OCI-LY7 (cell line): ENCODE data around the gene ERLIN1. TPM values are rescaled to one million over a fixed set of nuclear protein-coding genes. Genes with fewer than 3 reads are reported as not detected.

Experiments used
- BruUV-seq: library from RNA; stranded (reverse); fragments of 400-500 nt; replicated peaks from 2 replicates; lab custom pipeline; 2021; lab: Mats Ljungman, UMichigan
- CTCF ChIA-PET: fragments of 300-600 bp; sonication (Branson Sonifier 250); formaldehyde crosslinking; loops from one replicate; lab custom pipeline; 2022; ENCODE audit warnings: antibody characterized with exemption; ENCODE audit not compliant: unreplicated experiment; lab: Charles Lee
- POLR2A ChIA-PET: fragments of 300-600 bp; sonication (Branson Sonifier 250); formaldehyde crosslinking; loops from one replicate; lab custom pipeline; 2022; ENCODE audit warnings: antibody characterized with exemption; lab: Charles Lee
- DNase-seq: peaks from one replicate; pipeline ENCODE4 v3.0.0-alpha.2; 2015; ENCODE audit warnings: low spot score
- H2AFZ ChIP-seq: fragments of 200-600 bp; sonication (generic), shearing (Covaris generic); 2 replicates; pipeline ENCODE4 v1.6.1; 2014; ENCODE audit warnings: mild to moderate bottlenecking, antibody characterized with exemption, low read length, moderate library complexity
- H3K27ac ChIP-seq: fragments of 200-600 bp; sonication (generic); 2 replicates; pipeline ENCODE4 v1.5.1; 2014; ENCODE audit warnings: mixed run types, low read depth, mild to moderate bottlenecking, moderate library complexity, low read length, inconsistent platforms; ENCODE audit not compliant: poor library complexity, severe bottlenecking
- H3K36me3 ChIP-seq: fragments of 200-600 bp; sonication (generic); 2 replicates; pipeline ENCODE4 v1.6.1; 2014; ENCODE audit warnings: mild to moderate bottlenecking, antibody characterized with exemption, low read length, moderate library complexity, mixed read lengths; ENCODE audit not compliant: insufficient read depth
- H3K4me1 ChIP-seq: fragments of 200-600 bp; sonication (generic); 2 replicates; pipeline ENCODE4 v1.5.1; 2014; ENCODE audit warnings: mild to moderate bottlenecking, low read length; ENCODE audit not compliant: insufficient read depth, poor library complexity, severe bottlenecking
- H3K4me2 ChIP-seq: fragments of 200-600 bp; sonication (generic); 2 replicates; pipeline ENCODE4 v1.6.1; 2014; ENCODE audit warnings: mild to moderate bottlenecking, low read length
- H3K4me3 ChIP-seq: fragments of 200-600 bp; sonication (generic); 2 replicates; pipeline ENCODE4 v1.5.1; 2014; ENCODE audit warnings: mild to moderate bottlenecking, low read depth, low read length; ENCODE audit not compliant: poor library complexity, severe bottlenecking
- H3K79me2 ChIP-seq: fragments of 200-600 bp; sonication (generic); 2 replicates; pipeline ENCODE4 v1.6.1; 2016; ENCODE audit warnings: low read depth, mild to moderate bottlenecking, low read length, moderate library complexity, mixed read lengths; ENCODE audit not compliant: insufficient read depth
- H3K9me2 ChIP-seq: fragments of 200-600 bp; sonication (generic); 2 replicates; pipeline ENCODE4 v1.6.1; 2016; ENCODE audit warnings: mild to moderate bottlenecking, low read length, mixed read lengths; ENCODE audit not compliant: insufficient read depth
- H3K9me3 ChIP-seq: fragments of 200-600 bp; sonication (generic); 2 replicates; pipeline ENCODE4 v1.6.1; 2014; ENCODE audit warnings: mild to moderate bottlenecking, mixed run types, low read length, mixed read lengths
- H4K20me1 ChIP-seq: fragments of 200-600 bp; sonication (generic); 2 replicates; pipeline ENCODE4 v1.6.1; 2014; ENCODE audit warnings: mild to moderate bottlenecking, antibody characterized with exemption, low read length, moderate library complexity, mixed read lengths; ENCODE audit not compliant: insufficient read depth
- EZH2phosphoT487 ChIP-seq: fragments of 200-600 bp; sonication (generic); IDR thresholded peaks from 2 replicates; pipeline ENCODE4 v1.6.1; 2018; ENCODE audit warnings: low read depth, borderline replicate concordance, mild to moderate bottlenecking, mixed run types, antibody characterized with exemption, low read length, moderate library complexity, mixed read lengths
- intact Hi-C: fragments of 100-400 bp; cut with micrococcal nuclease; formaldehyde crosslinking; loops from one replicate; pipeline ENCODE4 v1.10.0; 2022; ENCODE audit not compliant: unreplicated experiment
- total RNA-seq, 2 experiments: library from RNA; depleted of rRNA in 1 of 2; stranded (reverse); fragments of >200 nt in 1 of 2; shearing (Covaris generic) in 1 of 2; gene quantifications; 2 replicates each; pipeline ENCODE4 v1.2.3, GENCODE V29; 2014 to 2022
- TF ChIP-seq, protein P1 (sequence below): fragments of 200-600 bp; sonication (generic); conservative IDR thresholded peaks from 2 replicates; pipeline ENCODE4 v1.5.1; 2014; ENCODE audit warnings: mild to moderate bottlenecking, antibody characterized with exemption, low read length, moderate library complexity, mixed read lengths

Gene ERLIN1
- total RNA-seq, 2 experiments from 2014 or later, result 24.1 to 26.7 TPM

- no peak overlapping the region for H3K27ac ChIP-seq
- no peak overlapping the region for H3K4me3 ChIP-seq
- peaks cover 6% of the 10 kb centered on the region; the same call in 1 of the 2 replicates for H4K20me1 ChIP-seq
- H2AFZ ChIP-seq, result no peak overlapping the region
- peaks cover 66% of the 10 kb centered on the region for H3K79me2 ChIP-seq
- peaks cover 34% of the 10 kb centered on the region for H3K4me1 ChIP-seq
- no peaks in the 10 kb centered on the region for H3K9me2 ChIP-seq
- peaks cover 62% of the 10 kb centered on the region for H3K36me3 ChIP-seq
- ChIA-PET POLR2A (no interaction called here), CTCF (no interaction called here)
- no TSS peak for BruUV-seq
- no peak for TF ChIP-seq EZH2phosphoT487
- TF ChIP-seq, protein P1, sequence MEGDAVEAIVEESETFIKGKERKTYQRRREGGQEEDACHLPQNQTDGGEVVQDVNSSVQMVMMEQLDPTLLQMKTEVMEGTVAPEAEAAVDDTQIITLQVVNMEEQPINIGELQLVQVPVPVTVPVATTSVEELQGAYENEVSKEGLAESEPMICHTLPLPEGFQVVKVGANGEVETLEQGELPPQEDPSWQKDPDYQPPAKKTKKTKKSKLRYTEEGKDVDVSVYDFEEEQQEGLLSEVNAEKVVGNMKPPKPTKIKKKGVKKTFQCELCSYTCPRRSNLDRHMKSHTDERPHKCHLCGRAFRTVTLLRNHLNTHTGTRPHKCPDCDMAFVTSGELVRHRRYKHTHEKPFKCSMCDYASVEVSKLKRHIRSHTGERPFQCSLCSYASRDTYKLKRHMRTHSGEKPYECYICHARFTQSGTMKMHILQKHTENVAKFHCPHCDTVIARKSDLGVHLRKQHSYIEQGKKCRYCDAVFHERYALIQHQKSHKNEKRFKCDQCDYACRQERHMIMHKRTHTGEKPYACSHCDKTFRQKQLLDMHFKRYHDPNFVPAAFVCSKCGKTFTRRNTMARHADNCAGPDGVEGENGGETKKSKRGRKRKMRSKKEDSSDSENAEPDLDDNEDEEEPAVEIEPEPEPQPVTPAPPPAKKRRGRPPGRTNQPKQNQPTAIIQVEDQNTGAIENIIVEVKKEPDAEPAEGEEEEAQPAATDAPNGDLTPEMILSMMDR, result no peak
- no peaks in the 10 kb centered on the region for H3K9me3 ChIP-seq
- H3K4me2 ChIP-seq, result peak overlapping the region; percentile 92; the same call in 1 of the 2 replicates
- DNase-seq, result no peak
- intact Hi-C loops, result loop anchor here (10.0 kb wide), 1 partner anchor 192 kb away; no protein-coding TSS in a partner anchor
Measured at GRCh38 chr10:100182908-100183307, 2.9 kb downstream of the ERLIN1 start.

GRCh38 chr10:100182281-100182680, 3.5 kb downstream of the ERLIN1 start:
- Histone ChIP-seq H3K27ac (no peak overlapping the region), H2AFZ (no peak overlapping the region), H3K4me1 (peaks cover 27% of the 10 kb centered on the region), H3K9me2 (no peaks in the 10 kb centered on the region), H3K36me3 (peaks cover 62% of the 10 kb centered on the region), H3K79me2 (peaks cover 60% of the 10 kb centered on the region), H3K4me2 (no peak overlapping the region), H4K20me1 (peaks cover 6% of the 10 kb centered on the region; the same call in 1 of the 2 replicates), H3K4me3 (no peak overlapping the region), H3K9me3 (no peaks in the 10 kb centered on the region)
- DNase-seq, result no peak
- BruUV-seq, result no TSS peak
- POLR2A ChIA-PET, result no interaction called here
- TF ChIP-seq, protein P1, result no peak
- no peak for TF ChIP-seq EZH2phosphoT487
- intact Hi-C loops, result loop anchor here (10.0 kb wide), 1 partner anchor 193 kb away; no protein-coding TSS in a partner anchor
- CTCF ChIA-PET, result no interaction called here

DNA sequence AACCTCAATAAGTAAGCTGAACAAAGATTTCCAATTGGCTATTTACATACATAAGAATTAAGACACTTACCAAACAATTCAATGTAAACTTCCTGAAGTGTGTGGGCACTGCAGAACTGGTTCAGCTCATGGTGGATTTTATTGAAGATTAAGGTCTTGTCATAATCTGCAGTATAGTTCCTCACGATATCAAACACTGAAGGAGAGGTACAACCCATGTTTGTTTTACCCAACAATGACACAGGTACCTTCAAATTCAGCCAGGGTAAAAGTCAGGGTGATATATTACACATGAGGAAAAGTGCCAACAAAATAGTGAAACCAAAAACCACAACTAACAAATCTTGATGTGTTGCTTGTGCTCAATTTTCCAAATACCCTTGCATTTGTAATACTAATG, 10.0 kb downstream of the ERLIN1 start:
- no peak overlapping the region for H2AFZ ChIP-seq
- H3K36me3 ChIP-seq, result peaks cover 99% of the 10 kb centered on the region
- no peak overlapping the region for H3K27ac ChIP-seq
- H3K9me2 ChIP-seq, result no peaks in the 10 kb centered on the region
- peaks cover 7% of the 10 kb centered on the region for H3K4me1 ChIP-seq
- no peak overlapping the region for H3K4me2 ChIP-seq
- intact Hi-C loops, result no loop called here
- TF ChIP-seq EZH2phosphoT487, result no peak
- TF ChIP-seq, protein P1, result no peak
- BruUV-seq, result no TSS peak
- 0 out of 2 replicates have a peak, but pooled peaks cover 8% of the 10 kb centered on the region for H3K9me3 ChIP-seq
- CTCF ChIA-PET, result no interaction called here
- POLR2A ChIA-PET, result interaction anchor here (0.6 to 1.6 kb wide), 4 partner anchors 9 to 122 kb away, joined by 3 to 6 read pairs (median 4); no protein-coding TSS in a partner anchor
- H3K4me3 ChIP-seq, result no peak overlapping the region
- no peaks in the 10 kb centered on the region for H4K20me1 ChIP-seq
- H3K79me2 ChIP-seq, result peaks cover 6% of the 10 kb centered on the region; the same call in 1 of the 2 replicates
- no peak for DNase-seq
